GM19397 (cell line): ENCODE data around the gene ADAMTS9.

Experiments used
- ATAC-seq: cut with Tn5 transposase; IDR thresholded peaks from one replicate; pipeline ENCODE4 v1.9.1; 2021; ENCODE audit warnings: mild to moderate bottlenecking, moderate library complexity; ENCODE audit not compliant: unreplicated experiment

The ADAMTS9 gene

GRCh38 chr3:64687781-64688604 lies at the start of gene ADAMTS9:
ADAMTS9 (minus strand) TSS chr3:64688000; CDS start chr3:64687657, 343 bp downstream.
- ATAC-seq, result no peak

- no peak for ATAC-seq
These were observed 44.8 kb upstream of the ADAMTS9 start for GRCh38 chr3:64732576-64732975.

GRCh38 chr3:64730681-64731080 lies 42.9 kb upstream of the ADAMTS9 start:
- no peak for ATAC-seq

- no peak for ATAC-seq
These were observed 41.2 kb upstream of the ADAMTS9 start for GRCh38 chr3:64728994-64729393.

- ATAC-seq, result no peak
These were observed 40.6 kb upstream of the ADAMTS9 start for GRCh38 chr3:64728428-64728827.

GRCh38 chr3:64726414-64727090 lies 38.8 kb upstream of the ADAMTS9 start:
- ATAC-seq, result no peak

GRCh38 chr3:64718976-64719375 lies 31.2 kb upstream of the ADAMTS9 start:
- ATAC-seq, result no peak

- ATAC-seq, result no peak
These were observed 30.2 kb upstream of the ADAMTS9 start for GRCh38 chr3:64717872-64718613.

GRCh38 chr3:64717411-64717810 lies 29.6 kb upstream of the ADAMTS9 start:
- no peak for ATAC-seq

- ATAC-seq, result no peak
These were observed 28.4 kb upstream of the ADAMTS9 start for GRCh38 chr3:64716110-64716710.

- ATAC-seq, result no peak
These were observed 27.6 kb upstream of the ADAMTS9 start for GRCh38 chr3:64715211-64715982.

GRCh38 chr3:64708456-64708855 lies 20.7 kb upstream of the ADAMTS9 start:
- ATAC-seq, result no peak

- ATAC-seq, result no peak
These were observed 18.1 kb upstream of the ADAMTS9 start for GRCh38 chr3:64705946-64706345.

- ATAC-seq, result no peak
These were observed 9.1 kb upstream of the ADAMTS9 start for GRCh38 chr3:64696896-64697295.

GRCh38 chr3:64694114-64694513 lies 6.3 kb upstream of the ADAMTS9 start:
- ATAC-seq, result no peak

- no peak for ATAC-seq
These were observed 5.2 kb upstream of the ADAMTS9 start for GRCh38 chr3:64693031-64693430.

GRCh38 chr3:64691051-64691450 lies 3.3 kb upstream of the ADAMTS9 start:
- no peak for ATAC-seq

- ATAC-seq, result no peak
These were observed 567 bp downstream of the ADAMTS9 start for GRCh38 chr3:64687086-64687780.

- ATAC-seq, result no peak
These were observed 1.3 kb downstream of the ADAMTS9 start for GRCh38 chr3:64686446-64686908.
